Stimulated activated CD4-positive, alpha-beta T cell treated with anti-CD3 and anti-CD28 coated beads, Interleukin-4, amount 100 ng/mL, for 48 hours (primary cell): ENCODE measurements around the gene SCARB1.

ENCODE experiments used
- DNase-seq, 2 donors: peaks; one replicate each; pipeline ENCODE4 v3.0.0-alpha.2; 2020; ENCODE audit warnings: low read depth in 2 of 2

SCARB1 gene

DNA sequence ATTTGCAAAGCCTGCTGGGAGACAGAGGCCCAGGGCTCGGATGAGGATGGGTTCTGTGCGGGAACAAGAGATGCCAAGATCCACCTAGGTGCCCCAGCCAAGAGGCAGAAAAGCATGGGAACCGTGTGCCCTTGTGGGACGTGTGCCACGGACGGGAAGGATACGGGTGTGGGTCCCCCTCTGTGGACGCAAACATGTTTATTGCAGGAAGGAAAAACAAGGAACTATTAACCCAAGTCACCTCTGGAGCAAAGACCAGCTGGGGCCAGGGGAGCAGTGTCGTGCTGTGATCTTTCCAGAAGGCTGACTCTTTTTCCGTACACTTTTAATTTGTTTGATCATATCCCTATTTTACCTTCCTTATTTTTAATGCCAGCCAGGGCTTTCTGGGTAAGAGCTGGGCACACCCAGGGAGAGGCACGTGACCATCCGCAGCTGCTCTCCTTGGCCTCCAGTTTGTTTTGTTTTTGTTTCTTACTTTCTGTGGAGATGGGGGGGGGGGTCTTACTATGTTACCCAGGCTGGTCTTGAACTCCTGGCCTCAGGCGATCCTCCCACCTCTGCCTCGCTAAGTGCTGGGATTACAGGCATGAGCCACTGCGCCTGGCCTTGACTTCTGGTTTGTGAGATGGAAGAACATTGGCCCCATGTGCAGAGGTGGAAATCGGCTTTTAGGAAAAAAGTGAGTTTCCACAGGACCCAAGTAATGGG, 20.7 kb downstream of the SCARB1 start:
- no peak for DNase-seq

GRCh38 chr12:124842073-124842749, 21.5 kb downstream of the SCARB1 start:
- no peak for DNase-seq

DNA sequence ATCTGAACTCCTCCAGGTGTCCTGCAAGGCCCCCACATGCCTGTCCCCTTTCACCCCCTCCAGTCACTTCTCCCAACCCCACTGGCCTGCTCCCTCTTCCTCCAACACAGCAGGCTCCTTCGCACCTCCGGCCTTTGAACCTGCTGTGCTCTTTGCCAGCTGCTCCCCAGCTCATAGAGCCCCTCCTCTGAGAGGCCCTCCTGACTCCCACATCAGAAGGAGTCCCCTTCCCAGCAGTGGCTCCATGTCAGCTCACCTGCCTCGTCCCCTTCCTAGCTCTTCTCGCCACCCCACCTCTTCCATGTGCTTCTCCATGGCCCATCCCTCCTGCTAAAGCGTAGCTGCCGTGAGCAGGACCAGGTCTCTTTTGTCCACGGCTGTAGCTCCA, 22.1 kb downstream of the SCARB1 start:
- no peak for DNase-seq

- DNase-seq, result no peak
Observed at GRCh38 chr12:124837958-124838803, 25.5 kb downstream of the SCARB1 start.

DNA sequence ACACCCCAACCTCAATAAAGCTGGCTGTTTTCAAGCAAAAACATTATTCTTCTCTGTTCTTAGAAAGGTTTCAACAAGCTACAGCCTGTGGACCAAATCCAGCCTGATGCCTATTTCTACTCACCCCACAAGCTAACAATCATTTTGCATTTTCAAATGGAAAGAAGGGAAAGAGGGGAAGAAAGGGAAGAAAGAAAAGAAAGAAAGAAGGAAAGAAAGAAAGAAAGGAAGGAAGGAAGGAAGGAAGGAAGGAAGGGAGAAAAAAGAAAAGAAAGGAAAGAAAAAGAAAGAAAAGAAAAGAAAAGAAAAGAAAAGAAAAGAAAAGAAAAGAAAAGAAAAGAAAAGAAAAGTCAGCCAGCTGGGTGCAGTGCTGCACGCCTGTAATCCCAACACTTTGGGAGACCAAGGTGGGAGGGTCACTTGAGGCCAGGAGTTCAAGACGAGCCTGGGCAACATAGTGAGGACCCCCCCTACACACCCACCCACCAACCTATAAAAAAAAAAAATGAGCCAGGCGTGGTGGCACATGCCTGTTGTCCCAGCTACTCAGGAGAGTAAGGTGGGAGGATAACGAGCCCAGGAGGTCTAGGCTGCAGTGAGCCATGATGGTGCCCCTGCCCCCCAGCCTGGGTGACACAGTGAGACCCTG, 26.3 kb downstream of the SCARB1 start:
- DNase-seq, result no peak

DNA sequence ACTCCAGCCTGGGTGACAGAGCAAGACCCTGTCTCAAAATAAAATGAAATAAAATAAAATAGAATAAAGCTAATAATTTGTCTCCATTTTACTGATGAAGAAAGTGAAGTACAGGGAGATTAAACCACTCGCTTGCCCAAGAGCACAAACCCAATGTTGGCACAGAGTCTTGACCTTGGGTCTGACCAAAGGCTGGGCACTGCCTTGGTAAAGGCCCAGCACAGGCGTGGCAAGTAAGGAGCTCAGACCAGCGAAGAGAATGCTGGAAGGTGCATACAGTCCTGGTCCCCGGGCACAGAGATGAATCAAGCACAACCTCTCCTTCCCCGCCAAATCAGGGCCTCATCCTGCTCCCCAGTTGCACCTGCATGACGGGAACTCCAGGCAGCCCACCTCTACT, 26.9 kb downstream of the SCARB1 start:
- DNase-seq, result no peak

DNA sequence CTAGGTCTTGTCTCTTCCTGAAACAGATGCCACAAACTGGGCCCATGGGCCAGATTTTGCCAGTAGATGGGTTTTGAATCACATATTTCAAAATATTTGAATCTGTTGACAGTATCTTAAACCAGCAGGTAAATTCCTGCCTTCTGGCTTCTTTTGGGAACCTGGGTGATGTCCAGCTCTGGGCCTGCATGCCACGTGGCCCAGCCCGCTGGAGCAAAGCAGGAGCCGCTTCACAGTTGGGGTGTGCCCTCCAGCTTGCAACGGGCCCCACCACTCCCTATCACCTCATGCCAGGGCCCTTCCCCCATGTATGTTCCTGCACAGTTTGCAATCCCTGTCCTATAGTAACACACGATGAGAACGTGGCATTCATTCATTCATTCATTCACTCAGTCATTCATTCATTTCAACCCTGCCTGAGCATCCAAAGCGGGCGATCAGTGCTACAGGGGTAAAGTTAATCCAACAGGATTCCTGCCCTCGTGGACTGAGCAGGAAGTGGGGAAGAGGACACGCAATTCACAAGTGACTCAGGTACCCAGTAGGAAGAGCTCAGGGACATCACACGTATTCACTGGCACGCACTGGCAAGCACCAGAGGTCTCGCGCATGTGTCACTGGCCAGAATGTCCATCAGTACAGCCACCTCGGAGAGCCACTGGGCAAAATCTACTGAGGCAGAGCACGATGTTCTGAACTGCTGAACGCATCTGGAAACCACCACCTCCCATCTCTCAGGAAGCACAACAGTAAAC, 27.8 kb downstream of the SCARB1 start:
- no peak for DNase-seq

GRCh38 chr12:124834822-124835221, 28.8 kb downstream of the SCARB1 start:
- no peak for DNase-seq

GRCh38 chr12:124833693-124834122, 30.0 kb downstream of the SCARB1 start:
- no peak for DNase-seq

- DNase-seq, result no peak
Observed at GRCh38 chr12:124832856-124833255, 30.8 kb downstream of the SCARB1 start.

DNA sequence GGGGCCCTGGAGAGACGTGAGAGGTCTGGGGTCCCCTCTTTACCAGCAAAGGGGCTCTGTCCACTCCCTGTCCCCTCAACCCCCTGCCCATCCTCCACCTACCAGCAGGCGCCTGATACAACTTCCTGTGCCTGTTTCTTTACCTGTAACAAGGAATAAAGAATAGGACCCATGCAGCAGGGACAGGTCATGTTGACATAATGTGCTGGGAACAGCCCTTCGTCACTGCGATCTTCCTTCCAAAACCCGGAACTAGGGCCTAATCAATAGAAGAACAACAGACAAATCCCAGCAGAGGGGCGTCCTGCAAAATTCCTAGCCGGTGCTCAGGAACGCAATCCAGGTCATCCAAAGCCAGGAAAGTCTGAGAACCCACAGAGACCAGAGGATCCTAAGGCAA, 32.1 kb downstream of the SCARB1 start:
- DNase-seq, result no peak

GRCh38 chr12:124830306-124830705, 33.4 kb downstream of the SCARB1 start:
- DNase-seq, result no peak

DNA sequence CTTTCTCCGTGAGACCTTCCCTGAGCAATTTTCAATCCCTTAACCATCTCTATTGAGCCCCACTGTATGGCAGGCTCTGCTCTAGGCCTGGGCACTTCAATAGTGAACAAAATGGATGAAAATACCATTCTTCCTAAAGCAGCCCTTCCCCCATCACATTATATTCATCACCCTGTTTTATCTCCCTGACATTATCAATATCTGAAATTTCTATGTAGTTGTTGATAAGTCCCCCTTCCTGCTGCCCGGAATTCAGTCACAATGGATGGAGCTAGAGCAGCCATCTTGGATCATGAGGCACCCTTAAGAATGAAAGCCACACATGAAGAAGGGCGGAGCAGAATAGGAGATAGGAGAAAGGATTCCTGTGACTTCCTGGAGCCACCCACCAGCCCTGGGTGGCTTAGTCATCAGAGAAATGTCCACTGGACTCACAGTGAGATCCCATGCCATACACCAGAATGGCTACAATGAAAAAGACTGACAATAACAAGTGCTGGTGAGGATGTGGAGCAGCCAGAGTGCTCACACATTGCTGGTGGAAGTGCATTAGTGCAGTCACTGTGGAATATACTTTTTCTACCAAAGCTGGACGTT, 33.9 kb downstream of the SCARB1 start:
- DNase-seq, result no peak

DNA sequence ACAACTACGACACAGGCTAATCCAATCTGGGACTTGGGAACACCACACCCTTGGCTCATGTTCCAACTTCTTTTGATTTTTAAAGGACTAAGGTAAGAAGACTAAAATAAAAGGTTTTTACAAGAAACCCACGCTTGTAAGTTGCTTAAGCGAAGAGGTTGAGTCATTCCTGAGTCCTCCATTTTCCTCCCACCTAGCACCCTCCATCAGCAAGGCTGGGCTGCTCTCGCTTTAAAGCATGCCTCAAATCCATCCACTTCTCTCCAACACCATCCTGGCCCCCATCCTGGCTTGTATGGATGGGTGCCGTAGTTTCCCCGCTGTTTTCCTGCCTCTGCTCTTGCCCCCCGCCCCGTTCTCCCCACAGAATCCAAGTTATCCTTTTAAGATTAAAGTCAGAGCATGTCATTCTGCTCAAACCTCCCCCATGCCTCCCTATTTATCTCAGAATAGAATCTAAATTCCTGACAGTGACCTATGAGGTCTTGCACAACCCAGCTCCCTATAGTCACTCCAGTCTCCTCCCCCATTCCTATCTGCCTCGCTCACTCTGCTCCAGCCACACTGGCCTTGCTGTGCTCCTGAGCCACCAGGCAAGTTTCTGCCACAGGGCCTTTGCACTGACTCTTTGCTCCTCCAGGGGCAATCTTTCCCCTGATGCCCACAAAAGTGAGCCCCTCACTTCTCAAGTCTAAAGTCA, 34.5 kb downstream of the SCARB1 start:
- no peak for DNase-seq

- DNase-seq, result no peak
Observed at GRCh38 chr12:124828264-124829007, 35.2 kb downstream of the SCARB1 start.

DNA sequence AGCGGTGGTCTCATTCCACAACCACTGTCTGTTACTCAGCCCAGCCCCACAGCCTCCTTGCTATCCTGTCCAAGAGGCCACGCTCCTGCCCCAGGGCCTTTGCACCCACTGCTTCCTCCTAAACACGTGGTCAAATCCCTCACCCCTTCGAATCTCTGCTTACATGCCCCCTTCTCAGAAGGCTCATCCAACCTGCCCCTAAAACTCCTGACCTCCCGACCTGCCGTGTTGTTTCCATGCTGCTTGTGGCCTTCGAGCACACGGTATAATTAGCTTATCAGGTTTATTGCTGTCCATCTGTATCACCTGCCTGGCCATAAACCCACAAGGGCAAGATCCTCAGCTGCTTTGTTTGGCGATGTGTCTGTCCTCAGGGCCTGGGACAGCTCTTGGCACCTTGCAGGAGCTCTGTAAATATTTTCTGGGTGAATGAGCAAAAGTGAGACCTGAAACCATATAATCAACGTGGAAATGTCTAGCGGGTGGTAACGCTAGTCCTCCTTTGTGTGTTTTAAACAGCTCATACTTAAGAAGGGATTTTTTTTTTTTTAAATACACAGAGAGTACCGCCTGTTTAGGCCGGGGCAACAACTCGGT, 36.0 kb downstream of the SCARB1 start:
- DNase-seq, result no peak

DNA sequence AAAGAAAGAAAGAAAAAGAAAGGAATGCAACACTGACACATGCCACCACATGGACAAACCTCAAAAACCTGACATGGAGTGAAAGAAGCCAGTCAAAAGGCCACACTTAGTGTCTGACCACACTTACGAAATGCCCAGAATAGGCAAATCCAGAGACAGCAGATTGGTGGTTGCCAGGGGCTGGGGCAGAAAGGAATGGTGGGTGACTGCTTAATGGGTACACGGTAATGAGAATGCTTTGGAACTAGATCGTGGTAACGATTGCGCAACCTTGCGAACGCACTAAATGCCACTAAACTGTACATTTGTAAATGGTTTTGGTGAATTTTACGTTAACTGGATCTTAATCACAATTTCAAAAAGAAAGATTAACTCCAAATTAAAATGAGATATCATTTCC, 39.5 kb downstream of the SCARB1 start:
- no peak for DNase-seq

DNA sequence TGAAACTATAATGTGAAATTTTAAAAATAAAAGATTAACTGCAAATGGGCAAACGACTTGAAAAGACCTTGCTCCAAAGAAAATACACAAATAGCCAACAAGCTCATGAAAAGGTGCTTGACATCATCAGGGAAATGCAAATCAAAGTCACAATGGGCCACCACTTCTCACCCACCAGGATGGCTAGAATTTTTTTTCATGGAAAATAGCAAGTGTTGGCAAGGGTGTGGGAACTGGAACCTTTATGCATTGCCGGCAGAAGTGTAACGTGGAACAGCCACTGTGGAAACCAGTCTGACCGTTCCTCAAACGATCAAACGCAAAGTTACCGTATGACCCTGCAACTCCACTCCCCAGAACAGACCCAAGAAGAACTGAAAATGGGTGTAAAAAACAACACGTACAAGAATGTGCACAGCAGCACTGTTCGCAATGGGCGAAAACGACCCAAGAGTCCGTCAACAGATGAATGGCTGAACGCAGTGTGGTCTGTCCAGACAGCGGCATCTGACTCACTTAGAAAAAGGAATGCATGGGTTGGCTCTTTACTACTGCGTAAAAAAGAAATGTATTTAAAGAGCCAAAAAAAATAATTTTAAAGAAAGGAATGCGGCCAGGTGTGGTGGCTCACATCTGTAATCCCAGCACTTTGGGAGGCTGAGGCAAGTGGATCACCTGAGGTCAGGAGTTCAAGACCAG, 40.2 kb downstream of the SCARB1 start:
- DNase-seq, result no peak

- no peak for DNase-seq
Observed at GRCh38 chr12:124822218-124822617, 41.4 kb downstream of the SCARB1 start.
